AG10803 (cell line): Measurements from ENCODE around the gene LIN54.
"Not testable (repeated sequence)": the region's sequence is repeated elsewhere in the genome, so short reads cannot be mapped to it uniquely, and the experiment has no call there.

ENCODE experiments used
- DNase-seq: peaks from one replicate; pipeline ENCODE4 v3.0.0; 2010; ENCODE audit warnings: low read depth
- H3K4me3 ChIP-seq: 2 replicates; pipeline ENCODE4 v1.5.1; 2011; ENCODE audit warnings: mild to moderate bottlenecking, low read length, control low read depth
- TF ChIP-seq, protein P1 (sequence below): conservative IDR thresholded peaks from 2 replicates; pipeline ENCODE4 v1.5.1; 2011; ENCODE audit warnings: mild to moderate bottlenecking, low read length, control low read depth, inconsistent platforms

Gene LIN54

DNA sequence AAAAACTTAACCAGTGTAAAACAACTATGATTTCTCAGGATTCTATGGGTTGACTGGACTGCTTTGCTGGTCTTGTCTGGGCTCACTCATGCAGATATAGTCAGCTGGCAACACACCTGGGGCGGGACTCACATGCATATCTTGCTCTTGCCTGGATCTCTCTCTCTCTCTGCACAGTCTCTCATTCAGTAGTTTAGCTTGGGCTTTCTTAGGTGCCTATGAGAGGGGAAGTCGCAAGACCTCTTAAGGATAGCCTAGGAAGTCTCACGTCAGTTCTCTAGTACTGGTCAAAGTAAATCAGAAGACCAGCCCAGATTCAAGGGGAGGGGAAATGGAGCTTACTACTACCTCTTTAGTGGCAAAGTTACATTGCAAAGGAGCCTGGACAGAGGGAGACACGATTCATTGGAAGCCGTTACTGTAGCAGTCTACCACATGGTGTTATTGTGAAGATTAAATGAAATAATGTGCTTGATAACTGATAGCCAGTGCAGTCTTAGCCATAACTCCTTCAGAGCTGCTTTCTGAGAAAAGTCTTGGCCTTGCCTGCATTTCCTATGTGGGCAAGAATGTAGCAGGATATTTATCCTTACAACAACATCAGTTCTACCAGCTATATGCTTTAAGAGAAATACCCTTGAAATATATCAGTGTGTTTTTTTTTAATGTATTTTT, 26.5 kb upstream of the LIN54 start:
- DNase-seq = no peak
- no peak overlapping the region for H3K4me3 ChIP-seq
- TF ChIP-seq, protein P1, sequence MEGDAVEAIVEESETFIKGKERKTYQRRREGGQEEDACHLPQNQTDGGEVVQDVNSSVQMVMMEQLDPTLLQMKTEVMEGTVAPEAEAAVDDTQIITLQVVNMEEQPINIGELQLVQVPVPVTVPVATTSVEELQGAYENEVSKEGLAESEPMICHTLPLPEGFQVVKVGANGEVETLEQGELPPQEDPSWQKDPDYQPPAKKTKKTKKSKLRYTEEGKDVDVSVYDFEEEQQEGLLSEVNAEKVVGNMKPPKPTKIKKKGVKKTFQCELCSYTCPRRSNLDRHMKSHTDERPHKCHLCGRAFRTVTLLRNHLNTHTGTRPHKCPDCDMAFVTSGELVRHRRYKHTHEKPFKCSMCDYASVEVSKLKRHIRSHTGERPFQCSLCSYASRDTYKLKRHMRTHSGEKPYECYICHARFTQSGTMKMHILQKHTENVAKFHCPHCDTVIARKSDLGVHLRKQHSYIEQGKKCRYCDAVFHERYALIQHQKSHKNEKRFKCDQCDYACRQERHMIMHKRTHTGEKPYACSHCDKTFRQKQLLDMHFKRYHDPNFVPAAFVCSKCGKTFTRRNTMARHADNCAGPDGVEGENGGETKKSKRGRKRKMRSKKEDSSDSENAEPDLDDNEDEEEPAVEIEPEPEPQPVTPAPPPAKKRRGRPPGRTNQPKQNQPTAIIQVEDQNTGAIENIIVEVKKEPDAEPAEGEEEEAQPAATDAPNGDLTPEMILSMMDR = no peak

DNA sequence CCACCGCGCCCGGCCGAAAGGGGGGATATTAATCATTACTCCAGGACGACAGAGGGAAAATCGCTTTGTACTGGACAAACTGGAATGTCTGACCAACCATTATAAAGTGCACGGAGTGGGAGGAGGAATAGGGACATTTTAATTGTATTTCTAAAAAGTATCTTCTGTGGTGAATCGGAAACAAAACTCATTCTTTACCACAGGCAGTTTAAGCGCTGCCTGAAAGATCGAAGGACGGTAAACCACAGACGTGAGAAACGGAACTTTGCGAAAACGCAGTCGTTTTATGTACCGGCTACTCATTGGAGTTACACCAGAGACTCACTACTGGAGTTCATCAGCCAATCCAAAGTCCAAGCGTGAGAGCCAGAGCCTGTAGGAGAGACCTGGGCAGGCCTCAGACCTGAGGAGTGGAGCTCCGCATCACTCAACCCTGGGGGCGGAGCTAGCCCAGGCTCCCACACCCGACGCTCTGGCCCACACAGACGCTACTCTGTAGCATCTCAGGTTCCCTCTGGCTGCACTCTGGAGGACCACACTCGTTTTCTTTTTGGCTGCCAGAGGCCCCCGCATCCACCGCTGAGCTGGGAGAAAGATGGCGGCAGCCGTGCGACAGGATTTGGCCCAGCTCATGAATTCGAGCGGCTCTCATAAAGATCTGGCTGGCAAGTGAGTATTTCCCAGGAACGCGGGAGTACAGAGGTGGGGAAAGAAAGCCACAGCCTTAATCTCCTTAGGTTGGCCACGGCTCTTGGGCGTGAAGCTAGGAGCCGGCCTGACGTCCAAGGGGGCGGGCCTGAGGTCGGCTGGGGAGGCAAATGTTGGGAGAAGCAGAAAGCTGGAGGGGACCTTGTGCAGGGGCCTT, 24.2 kb upstream of the LIN54 start, which contains the start of gene COPS4:
Gene COPS4, plus strand, starts transcription at position 554 of the 865 bp plus-strand sequence. Its CDS starts 42 bp downstream, at position 596.
- TF ChIP-seq, protein P1 = peak; percentile 49
- peak within 1 kb of the TSS; percentile 85 for H3K4me3 ChIP-seq
- DNase-seq = peak; percentile 100

DNA sequence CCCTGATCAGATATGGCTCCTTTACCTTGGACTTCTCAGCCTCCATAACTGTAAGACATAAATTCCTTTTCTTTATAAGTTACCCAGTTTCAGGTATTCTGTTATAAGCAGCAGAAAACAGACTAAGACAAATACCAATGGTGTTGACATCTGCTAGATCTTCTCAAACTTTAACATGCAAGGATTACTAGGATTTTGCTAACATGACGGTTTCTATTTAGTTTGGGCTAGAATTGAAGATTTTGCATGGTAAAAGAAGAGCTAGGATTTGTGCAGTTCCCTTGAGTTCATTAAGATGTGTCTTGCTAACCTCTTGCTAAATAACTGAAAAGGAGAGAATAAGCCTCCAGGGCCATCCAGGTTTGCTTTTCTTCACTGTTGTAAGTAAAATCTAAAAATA, 19.1 kb upstream of the LIN54 start:
- no peak for DNase-seq
- TF ChIP-seq, protein P1 = no peak
- no peak overlapping the region for H3K4me3 ChIP-seq

DNA sequence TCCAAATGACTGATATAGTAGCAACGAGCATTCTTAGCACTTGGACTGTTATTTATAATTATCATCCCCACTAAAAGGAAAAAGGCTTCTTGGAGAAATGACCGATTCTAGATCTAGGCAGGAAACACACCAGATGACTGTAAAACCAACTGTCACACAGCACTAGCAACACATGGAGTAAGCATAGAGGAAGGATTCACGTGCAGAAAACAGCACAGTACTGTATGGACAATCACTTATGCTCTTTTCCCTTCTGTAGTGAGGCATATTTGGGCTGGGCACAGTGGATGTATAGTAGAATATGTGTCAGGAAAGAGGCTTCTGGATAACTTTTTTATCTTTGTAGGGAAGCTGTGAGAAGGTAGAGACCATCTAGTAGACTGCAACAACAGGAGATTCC, 18.4 kb upstream of the LIN54 start:
- TF ChIP-seq, protein P1 = no peak

DNA sequence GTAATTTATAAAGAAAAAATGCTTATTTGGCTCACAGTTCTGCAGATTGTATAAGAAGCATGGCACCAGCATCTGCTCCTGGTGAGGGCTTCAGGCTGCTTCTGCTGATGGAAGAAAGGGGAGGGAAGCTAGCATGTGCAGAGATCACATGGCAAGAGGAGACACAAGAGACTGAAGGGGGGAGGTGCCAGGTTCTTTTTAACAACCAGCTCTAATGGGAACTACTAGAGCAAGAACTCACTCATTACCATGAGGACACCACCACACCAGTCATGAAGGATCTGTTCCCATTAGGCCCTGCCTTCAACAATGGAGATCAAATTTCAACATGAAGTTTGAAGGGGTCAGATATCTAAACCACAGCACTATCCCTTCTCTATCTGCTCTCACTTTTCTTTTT, 14.9 kb upstream of the LIN54 start:
- H3K4me3 ChIP-seq = no peak overlapping the region
- no peak for DNase-seq
- TF ChIP-seq, protein P1 = no peak

More for the DNA sequence above, 18.4 kb upstream of the LIN54 start:
- no peak overlapping the region for H3K4me3 ChIP-seq
- DNase-seq = no peak

DNA sequence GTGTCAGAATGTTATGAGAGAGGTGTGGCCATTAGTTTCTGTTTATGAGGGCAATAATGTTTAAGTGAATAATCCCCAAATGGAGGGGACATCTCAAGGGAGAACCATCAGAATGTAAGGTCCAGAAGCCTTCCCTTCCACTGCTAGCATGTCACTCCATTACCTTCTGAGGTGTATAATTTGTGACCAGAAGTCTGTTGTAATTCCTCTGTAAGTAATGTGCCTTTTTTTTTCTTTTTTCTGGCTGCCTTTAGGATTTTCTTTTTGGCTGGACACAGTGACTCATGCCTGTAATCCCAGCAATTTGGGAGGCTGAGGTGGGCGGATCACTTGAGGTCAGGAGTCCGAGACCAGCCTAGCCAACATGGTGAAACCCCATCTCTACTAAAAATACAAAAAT, 13.6 kb upstream of the LIN54 start:
- TF ChIP-seq, protein P1 = no peak
- DNase-seq = no peak
- no peak overlapping the region for H3K4me3 ChIP-seq

DNA sequence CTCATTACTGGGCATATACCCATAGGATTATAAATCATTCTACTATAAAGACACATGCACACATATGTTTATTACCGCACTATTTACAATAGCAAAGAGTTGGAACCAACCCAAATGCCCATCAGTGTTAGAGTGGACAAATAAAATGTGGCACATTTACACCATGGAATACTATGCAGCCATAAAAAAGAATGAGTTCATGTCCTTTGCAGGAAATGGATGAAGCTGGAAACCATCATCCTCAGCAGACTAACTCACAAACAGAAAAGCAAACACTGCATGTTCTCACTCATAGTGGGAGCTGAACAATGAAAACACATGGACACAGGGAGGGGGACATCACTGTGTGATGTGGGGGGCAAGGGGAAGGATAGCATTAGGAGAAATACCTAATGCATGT, 13.0 kb upstream of the LIN54 start:
- not testable (repeated sequence) for DNase-seq, H3K4me3 ChIP-seq
